ENCODE data around the gene RP9. TPM values are rescaled to one million over a fixed set of nuclear protein-coding genes. Genes with fewer than 3 reads are reported as not detected.

The RP9 gene
- total and polyA plus RNA-seq, 9 of the 15 experiments (the other 6 are each of a cell fraction or from before 2014, with no cell fraction given): 10.7 to 44.8 (median 33.4) TPM

DNA sequence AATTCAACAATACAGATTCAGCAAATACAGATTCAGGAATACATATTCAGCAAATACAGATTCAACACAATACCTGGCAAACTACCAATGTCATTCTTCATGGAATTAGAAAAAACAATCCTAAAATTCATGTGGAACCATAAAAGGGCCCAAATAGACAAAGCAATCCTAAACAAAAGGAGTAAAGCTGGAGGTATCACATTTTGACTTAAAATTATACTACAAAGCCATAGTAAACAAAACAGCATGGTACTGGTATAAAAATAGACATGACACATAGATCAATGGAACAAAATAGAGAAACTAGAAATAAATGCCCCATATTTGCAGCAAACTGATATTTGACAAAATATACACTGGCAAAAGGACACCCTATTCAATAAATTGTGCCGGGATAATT lies 43.2 kb downstream of the RP9 start:
- H3K27me3 ChIP-seq (ENCODE audit: control insufficient read depth in 2 of 2, insufficient read depth in 2 of 2, low read length in 2 of 2): no peaks in the 10 kb centered on the region
- TF ChIP-seq BCOR (IDR thresholded peaks at IDR 0.05): peak; percentile 63; the same call in 1 of the 2 replicates
- TF ChIP-seq TBP (optimal IDR thresholded peaks at IDR 0.05; ENCODE audit: low read depth, low read length): no peak
- TF ChIP-seq MCM2 (IDR thresholded peaks at IDR 0.05; ENCODE audit: low read depth): no peak
- TF ChIP-seq, protein P1, sequence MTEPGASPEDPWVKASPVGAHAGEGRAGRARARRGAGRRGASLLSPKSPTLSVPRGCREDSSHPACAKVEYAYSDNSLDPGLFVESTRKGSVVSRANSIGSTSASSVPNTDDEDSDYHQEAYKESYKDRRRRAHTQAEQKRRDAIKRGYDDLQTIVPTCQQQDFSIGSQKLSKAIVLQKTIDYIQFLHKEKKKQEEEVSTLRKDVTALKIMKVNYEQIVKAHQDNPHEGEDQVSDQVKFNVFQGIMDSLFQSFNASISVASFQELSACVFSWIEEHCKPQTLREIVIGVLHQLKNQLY (CRISPR knock-in tag; conservative IDR thresholded peaks at IDR 0.05): no peak
- TF ChIP-seq MCM5 (IDR thresholded peaks at IDR 0.05; ENCODE audit: low read depth): no peak
- no peak for TF ChIP-seq PML (IDR thresholded peaks at IDR 0.05; ENCODE audit: low read length)
- TF ChIP-seq ADNP (tag; IDR thresholded peaks at IDR 0.05): 0 out of 2 replicates have a peak, but pooled peaks have one; percentile 25
- TF ChIP-seq, protein P2, sequence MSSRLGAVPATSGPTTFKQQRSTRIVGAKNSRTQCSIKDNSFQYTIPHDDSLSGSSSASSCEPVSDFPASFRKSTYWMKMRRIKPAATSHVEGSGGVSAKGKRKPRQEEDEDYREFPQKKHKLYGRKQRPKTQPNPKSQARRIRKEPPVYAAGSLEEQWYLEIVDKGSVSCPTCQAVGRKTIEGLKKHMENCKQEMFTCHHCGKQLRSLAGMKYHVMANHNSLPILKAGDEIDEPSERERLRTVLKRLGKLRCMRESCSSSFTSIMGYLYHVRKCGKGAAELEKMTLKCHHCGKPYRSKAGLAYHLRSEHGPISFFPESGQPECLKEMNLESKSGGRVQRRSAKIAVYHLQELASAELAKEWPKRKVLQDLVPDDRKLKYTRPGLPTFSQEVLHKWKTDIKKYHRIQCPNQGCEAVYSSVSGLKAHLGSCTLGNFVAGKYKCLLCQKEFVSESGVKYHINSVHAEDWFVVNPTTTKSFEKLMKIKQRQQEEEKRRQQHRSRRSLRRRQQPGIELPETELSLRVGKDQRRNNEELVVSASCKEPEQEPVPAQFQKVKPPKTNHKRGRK (tag; IDR thresholded peaks at IDR 0.05): no peak
- TF ChIP-seq MEF2D (tag; conservative IDR thresholded peaks at IDR 0.05; ENCODE audit: low read depth): peak; percentile 36; the same call in 1 of the 2 replicates
- no peak for TF ChIP-seq FOSL1 (tag; conservative IDR thresholded peaks at IDR 0.05)
- TF ChIP-seq TRIM28 (IDR thresholded peaks at IDR 0.05): 0 out of 2 replicates have a peak, but pooled peaks have one; percentile 17
- 0 out of 2 replicates have a peak, but pooled peaks have one; percentile 39 for TF ChIP-seq ZNF316 (IDR thresholded peaks at IDR 0.05)
- peak; percentile 68; the same call in 1 of the 2 replicates for TF ChIP-seq MEF2A (IDR thresholded peaks at IDR 0.05; ENCODE audit: control insufficient read depth, low read depth, low read length)
- TF ChIP-seq ZNF695 (CRISPR knock-in tag; IDR thresholded peaks at IDR 0.05): no peak
- no peak for TF ChIP-seq FOXK2 (conservative IDR thresholded peaks at IDR 0.05 in 1 of 2, IDR thresholded peaks at IDR 0.05 in 1 of 2; ENCODE audit: low read depth in 2 of 2)
- TF ChIP-seq, protein P3, sequence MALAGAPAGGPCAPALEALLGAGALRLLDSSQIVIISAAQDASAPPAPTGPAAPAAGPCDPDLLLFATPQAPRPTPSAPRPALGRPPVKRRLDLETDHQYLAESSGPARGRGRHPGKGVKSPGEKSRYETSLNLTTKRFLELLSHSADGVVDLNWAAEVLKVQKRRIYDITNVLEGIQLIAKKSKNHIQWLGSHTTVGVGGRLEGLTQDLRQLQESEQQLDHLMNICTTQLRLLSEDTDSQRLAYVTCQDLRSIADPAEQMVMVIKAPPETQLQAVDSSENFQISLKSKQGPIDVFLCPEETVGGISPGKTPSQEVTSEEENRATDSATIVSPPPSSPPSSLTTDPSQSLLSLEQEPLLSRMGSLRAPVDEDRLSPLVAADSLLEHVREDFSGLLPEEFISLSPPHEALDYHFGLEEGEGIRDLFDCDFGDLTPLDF (CRISPR knock-in tag; IDR thresholded peaks at IDR 0.05): no peak
- TF ChIP-seq RBM25 (IDR thresholded peaks at IDR 0.05; ENCODE audit: low read depth, low read length, severe bottlenecking): peak; percentile 78
- 0 out of 4 replicates have a peak, but pooled peaks of 1 of the 2 experiments have one; percentile 25 for TF ChIP-seq KDM1A (IDR thresholded peaks at IDR 0.05)
- H3K4me3 ChIP-seq: no peak overlapping the region
- H3K79me2 ChIP-seq (ENCODE audit: control insufficient read depth, insufficient read depth, low read length): peaks cover 16% of the 10 kb centered on the region
- H2AFZ ChIP-seq (ENCODE audit: low read depth, low read length): no peak overlapping the region
- H3K9me1 ChIP-seq (ENCODE audit: control insufficient read depth, insufficient read depth, low read length): no peaks in the 10 kb centered on the region
- FAIRE-seq (no peak), ATAC-seq (no peak), DNase-seq (ENCODE audit: extremely low read depth in 1 of 4, low spot score in 3 of 4) (no peak)
- no peak overlapping the region for H3K27ac ChIP-seq (ENCODE audit: extremely low read depth, low read depth, low read length)
- CTCF ChIA-PET (ENCODE audit: low intra/inter-chr PET ratio): no interaction called here
- 0 out of 3 replicates have a peak, but pooled peaks cover under 1% of the 10 kb centered on the region for H3K36me3 ChIP-seq (ENCODE audit: control insufficient read depth, insufficient read depth, low read length)
- WGBS (ENCODE audit: insufficient coverage, low coverage, missing lambda C conversion rate): 100% methylated on average over 1 of the region's 1 CpG
- 0 out of 2 replicates have a peak, but pooled peaks cover 3% of the 10 kb centered on the region for H4K20me1 ChIP-seq (replicated peaks; ENCODE audit: control insufficient read depth, insufficient read depth, low read length)
- intact Hi-C loops (cut with micrococcal nuclease) (loop anchor here (10.0 kb wide), 1 partner anchor 571 kb away; the partner anchor contains the start of genes AVL9 and LSM5), in situ Hi-C loops (cut with MboI) (no loop called here)
- H3K9me3 ChIP-seq (replicated peaks; ENCODE audit: control insufficient read depth, insufficient read depth, low read depth, low read length): peaks cover 6% of the 10 kb centered on the region
- H3K4me1 ChIP-seq (replicated peaks in 1 of 2; ENCODE audit: control insufficient read depth in 2 of 2, insufficient read depth in 2 of 2, low read length in 2 of 2): peaks cover under 1 to 5% of the 10 kb centered on the region in 2 experiments; a peak in 2 of 5 replicates
- POLR2A ChIA-PET: no interaction called here
- no TSS peak for BruUV-seq (replicated peaks)
- H3K9ac ChIP-seq (ENCODE audit: insufficient read depth in 1 of 2, low read depth in 2 of 2, low read length in 2 of 2): no peak overlapping the region
- no peak overlapping the region for H3K4me2 ChIP-seq (ENCODE audit: insufficient read depth, low read length)
